NCI-H2029 treated with DMSO at 0.1 percent for 48 hours (cell line): Measurements from ENCODE around the gene DCLK2.
A peak's percentile ranks its signal among the peaks of the same experiment; 100 is the strongest.

Experiments
- DNase-seq: peaks from one replicate; lab custom pipeline; 2025; lab: John Stamatoyannopoulos, UW

Gene DCLK2

DNA sequence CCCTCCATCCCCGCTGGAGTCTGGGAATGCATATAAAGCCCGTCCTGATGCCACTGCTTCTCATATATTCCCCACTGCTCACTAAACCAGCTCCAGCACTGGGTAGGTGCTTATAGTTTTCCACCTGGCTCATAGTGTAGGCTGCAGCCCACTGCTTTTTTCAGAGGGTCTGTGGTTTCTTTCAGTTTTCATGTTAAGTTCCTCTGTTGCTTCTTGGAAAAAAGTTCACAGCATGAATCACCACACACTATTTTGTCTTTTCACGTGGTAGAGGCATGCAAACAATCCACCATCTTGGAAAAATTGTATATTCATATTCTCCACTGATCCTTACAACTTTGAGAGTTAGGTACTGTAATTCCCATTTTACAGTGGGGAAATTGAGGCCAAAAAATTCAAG lies 39.4 kb downstream of the DCLK2 start:
- no peak for DNase-seq

DNA sequence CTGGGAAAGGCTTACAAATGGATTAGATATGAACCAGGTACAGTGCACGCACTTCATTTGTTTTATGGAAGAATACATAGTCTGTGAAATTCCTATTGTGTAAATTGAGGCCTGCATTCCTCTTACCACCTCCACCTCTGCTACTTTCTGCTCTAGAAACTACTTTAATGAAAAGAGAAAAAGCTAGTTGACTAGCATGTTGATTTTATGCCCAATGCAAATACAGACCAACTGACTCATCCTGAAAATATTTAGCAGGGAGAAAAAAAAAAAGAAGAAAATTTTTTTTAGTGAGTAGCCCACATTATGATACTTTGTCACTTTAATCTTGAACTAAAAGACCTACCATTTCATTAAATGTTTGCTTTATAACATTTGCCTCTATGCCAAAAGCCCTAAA lies 41.2 kb downstream of the DCLK2 start:
- DNase-seq: no peak

DNA sequence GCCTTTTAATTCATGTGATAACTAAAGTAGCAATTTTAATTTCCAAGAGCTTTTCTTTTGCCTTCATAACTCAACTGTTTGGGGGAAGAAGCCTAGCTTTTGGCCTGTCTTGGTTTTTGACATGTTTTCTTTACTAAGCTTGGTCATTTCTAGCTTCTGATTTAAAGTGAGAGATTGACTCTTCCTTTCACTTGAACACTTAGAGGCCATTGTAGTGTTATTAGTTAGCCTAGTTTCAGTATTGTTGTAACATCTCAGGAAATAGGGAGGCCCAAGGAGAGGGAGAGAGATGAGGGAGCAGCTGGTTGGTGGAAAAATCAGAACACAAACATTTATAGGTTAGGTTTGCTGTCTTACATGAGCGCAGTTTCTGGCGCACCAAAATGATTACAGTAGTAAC lies 44.8 kb downstream of the DCLK2 start:
- DNase-seq: no peak

DNA sequence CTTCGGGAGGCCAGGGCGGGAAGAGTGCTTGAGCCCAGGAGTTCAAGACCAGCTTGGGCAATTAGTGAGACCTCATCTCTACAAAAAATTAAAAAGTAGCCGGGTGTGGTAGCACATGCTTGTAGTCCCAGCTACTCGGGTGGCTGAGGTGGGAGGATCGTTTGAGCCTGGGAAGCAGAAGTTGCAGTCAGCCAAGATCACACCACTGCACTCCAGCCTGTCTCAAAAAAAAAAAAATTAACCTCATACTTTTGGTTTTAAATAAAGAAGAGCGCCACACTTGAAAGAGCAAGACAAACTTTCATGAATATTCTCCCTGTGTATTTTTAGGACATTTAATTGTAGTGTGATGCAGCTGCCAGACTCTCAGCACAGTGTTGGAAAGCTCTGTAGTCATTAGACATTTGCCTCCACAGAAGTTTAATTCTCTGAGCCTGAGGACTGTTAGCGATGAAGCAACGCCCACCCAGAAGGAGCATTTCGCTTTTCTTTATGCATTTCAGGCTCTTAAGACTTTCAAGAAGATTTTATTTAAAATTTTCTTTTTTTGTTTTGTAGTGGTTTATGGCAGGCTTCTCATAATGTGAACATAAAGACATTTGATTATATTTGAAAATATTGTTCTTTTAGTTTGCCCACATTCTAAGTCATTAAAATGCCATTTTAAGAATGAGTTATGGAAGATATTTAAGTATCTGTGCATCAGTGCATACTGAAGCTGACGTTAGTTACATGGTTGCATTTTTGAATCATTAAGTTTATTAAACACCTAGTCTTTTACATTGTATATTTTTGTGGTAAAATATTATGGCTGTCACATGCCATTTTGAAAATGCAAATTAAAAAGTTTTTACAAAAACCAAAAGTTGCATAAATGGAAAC lies 45.8 kb downstream of the DCLK2 start:
- DNase-seq: no peak

DNA sequence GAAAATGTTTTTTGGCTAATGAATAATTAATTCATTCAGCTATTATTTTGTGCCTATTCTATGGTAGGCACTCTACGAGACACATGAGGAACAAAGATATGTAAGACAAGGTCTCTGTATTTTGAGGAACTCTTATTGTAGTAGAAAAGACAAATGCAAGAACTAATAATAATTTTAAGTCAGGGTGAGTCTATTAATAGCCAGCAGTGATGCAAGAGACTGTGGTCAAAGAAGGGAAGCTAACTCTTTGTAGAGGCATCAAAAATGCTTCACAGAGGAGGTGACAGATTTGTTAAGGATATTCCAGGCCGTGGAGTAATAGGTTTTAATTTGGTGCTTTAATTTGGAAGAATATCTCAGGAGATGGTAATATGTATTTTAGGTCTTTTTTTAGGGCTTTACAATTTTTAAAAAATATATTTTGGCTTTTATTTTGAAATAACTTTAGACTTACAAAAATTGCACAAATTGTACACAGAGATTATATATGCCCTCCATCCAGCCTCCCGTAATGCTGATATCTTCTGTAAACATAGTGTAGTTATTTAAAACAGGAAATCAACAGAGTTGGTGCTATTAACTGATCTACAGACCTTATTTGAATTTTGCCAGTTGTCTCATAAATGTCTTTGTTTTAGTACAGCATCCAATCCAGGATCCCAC lies 48.1 kb downstream of the DCLK2 start:
- no peak for DNase-seq

DNA sequence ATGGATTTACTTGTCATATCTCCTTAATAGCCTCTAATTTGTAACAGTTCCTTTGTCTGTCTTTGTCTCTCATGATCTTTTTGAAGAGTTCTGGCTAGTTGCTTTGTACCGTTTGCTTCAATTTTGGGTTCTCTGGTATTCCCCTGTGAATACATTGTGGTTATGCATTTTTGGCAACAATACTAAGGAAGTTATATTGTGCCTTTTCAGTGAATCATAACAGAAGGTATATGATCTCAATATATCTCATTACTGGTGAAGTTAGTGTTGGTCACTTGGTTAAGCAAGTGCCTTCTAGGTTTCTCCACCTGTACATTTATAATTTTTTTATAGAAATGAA lies 48.6 kb downstream of the DCLK2 start:
- DNase-seq: no peak

DNA sequence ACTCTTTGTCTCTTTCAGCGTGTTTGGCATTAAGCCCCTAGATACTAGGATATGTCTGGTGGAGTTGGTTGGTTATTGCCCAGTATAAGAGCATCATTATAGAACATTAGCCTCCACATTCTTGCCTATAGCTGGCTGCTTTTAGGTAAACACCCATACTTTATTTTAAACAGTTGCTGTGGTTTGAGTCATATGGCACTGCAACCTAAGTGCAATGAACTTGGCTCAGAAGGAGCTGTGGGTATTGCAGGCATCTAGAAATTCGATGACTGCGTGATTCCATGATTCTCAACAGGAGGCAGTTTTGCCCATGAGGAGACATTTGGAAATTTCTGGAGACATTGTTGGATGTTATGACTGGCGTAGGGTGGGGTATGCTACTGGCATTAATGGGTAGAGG lies 49.5 kb downstream of the DCLK2 start:
- DNase-seq: no peak

DNA sequence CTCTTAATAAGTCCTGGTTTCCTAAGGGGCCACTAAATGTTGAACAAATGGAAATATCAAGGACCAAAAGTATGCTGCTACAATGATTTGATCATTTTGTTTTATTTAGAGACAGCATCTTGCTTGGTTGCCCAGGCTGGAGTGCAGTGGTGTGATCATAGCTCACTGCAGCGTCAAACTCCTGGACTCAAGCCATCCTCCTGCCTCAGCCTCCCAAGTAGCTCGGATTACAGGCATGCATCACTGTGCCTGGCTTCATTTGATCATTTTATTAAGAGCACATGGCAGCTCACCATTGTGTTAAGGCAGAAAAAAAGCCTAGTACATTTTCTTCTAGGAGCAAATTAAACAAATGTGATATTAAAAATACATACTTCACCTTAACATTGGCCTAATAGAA lies 52.7 kb downstream of the DCLK2 start:
- DNase-seq: peak; percentile 4

DNA sequence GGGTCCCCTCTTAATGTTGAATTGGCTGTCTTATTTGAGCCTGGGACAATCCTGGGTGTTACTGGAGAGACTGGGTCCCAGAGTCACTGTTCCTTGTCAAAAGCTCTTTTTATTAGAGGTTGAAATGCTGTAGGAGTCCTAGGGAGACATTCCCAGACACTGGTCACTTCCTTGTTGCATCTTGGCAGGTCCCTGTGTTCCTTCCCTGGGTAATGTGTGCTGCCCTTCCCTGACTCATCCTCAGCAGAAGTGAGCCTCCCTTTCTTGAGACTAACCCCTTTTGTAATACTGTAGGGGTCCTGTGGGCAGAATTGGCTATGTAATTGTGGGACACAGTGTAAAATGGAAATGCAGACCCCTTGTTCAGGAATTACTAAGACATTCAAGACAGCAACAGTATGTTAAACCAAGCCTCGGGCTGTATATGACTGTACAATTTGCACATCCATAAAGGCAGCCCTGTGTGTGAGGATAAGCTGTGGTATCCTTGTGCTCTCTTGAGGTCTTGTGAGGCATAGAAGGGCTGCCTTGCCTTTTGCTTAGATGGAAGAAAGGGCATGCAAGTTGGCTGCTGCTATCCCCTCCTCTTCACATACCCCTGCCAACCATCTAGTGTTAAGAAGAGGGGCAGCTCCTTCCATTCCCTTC lies 53.5 kb downstream of the DCLK2 start:
- DNase-seq: no peak

DNA sequence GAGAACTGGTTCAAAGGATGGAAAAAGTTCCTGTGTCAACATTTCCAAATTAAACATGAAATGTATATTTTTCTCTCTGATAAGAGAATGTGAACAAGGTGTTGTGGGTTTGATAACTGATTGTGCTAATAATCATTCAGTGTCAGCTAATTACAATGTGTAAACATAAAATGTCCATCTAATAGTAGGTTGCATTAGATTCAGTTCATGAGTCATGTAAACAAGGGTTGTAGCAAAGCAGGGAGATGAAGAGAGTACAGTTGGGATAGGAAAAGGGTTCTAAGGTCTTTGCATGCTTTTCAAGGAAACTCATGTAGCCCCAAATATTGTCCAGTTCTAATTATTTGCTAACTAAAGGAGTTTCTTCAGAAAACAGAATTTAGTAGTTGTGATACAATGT lies 55.4 kb downstream of the DCLK2 start:
- DNase-seq: no peak

DNA sequence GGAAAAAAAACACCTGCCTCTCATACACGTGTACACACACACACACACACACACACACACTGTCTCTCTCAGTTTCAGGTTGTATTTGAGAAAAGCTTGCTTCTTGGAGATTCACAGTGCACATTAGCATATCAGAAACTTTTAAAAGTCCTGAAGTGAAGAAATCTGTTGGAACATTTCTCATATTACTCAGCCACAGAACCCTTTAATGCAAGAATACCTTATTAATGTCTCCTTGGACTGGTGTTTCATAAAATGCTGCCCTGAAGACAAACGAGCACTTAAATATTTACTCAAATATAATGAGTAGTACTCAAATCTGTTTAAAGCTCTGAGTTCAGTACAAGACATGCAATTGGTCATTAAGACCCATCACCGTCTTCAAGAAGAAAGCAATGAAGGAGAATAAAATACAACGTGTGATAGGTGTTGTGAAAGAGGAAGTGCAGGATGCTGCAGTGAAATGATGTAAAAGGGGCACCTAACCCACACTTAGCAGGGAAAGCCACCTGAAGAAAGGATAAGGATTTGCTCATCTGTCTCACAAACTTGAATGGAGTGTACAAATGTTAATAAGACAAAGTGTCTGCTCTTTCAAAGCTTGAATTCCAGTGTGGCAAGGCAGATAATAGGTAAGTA lies 57.0 kb downstream of the DCLK2 start:
- DNase-seq: no peak

DNA sequence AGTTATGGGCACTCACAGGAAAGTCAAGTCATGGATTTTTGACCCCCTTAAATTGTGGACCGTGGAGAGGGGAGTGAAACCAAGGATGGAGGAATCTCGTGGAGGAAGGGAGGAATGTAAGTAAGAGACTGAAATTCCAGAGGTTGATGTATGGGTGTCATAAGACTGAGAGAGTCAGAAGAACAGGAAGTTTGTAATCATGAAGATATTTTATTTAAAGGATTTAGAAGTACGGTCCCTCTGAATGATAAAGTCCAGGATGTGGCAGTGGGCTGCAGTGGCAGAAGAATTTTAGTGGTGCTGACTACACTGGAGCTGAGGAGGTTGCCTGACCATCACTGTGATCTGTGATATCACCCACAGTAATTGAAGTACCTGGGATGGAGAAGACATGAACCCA lies 57.8 kb downstream of the DCLK2 start:
- DNase-seq: no peak

DNA sequence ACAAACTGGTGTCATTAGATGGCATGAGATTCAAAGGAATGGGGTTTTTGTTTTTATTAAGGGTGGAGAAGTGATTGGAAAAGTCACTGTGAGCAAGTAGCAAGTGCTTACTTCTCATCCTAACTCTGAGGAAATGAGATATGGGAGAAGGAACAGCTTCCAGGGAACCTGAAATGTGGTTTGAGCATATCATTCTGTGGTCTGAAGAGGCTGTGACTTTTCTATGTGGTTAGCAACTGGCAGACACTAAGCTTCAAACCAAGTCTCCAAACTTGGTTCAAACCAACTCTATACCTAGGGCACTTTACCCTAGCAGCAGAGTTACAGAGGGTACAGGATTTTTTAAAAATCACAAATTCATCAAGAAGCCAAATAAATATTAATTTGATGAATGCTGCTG lies 58.2 kb downstream of the DCLK2 start:
- no peak for DNase-seq

DNA sequence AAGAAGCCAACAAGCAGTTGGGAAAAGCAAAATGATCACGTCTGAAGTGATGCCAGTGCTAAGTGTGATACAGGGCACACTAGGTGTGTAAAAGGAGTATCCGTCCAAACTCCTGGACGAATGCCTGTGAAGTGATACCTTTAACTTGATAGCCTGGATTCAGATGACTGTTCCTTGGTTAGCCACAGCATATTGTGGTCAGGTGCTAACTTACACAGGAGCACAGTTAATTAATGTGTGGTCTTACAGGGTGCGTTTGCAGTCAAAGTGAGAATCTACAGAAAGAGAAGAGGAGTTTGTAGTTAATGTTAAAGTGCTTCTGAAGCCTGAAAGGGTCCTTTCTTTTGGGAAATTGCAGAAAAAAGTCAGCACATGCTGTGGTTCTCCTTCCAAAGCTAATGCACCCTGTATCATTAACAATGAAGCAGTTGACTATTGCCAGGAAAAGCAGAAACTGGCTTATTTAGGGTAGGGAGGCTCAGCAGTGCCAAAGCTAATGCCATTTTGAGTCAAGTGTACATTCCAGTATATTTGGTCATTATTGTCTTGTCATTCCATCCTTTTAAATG lies 61.1 kb downstream of the DCLK2 start:
- no peak for DNase-seq

DNA sequence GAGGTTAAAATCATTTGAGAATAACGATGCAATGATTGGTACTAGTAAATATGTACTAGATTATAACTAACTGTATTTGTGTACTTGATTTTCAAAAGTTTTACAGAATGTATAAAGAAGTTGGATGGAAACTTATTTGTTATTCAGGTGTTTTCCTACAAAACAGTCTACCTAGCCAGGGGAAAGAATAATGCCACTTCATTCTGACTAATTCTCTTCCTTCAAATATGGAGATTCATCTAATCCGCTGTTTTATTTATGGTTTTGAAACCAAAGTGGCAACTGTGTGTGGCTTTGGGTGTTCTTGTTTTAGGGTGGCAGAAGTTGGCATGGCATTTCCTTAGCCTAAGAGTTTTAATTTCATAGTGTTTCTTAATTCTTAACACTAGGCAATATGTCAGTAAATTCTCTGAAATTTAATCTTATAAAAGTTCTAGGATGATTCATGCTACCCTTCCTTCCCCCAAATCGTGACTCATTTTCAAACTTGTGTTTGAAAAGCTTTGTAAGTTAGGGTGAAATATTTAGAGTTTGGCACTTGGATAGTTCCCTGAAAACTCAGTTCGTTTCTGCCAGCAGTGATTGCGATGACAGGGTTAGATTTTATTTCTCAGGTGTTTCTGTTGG lies 62.6 kb downstream of the DCLK2 start:
- DNase-seq: no peak

DNA sequence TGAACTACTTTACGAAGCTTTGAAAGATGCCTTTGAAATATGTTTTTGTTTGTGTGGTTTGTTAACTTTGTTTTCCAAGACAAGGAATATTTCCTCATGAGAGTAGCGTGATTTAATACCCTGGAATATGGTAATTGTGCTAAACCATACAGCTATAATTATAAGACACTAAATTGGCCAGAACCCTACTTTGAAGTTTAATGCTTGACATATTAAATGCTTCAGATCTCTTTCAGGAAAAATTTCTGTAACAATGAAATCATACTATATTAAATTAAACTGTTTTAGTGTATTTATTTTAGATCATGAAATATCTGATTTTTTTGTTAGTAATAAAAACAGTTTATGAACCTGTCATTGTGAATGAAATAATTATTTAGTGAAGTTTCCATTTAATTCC lies 63.5 kb downstream of the DCLK2 start:
- no peak for DNase-seq

DNA sequence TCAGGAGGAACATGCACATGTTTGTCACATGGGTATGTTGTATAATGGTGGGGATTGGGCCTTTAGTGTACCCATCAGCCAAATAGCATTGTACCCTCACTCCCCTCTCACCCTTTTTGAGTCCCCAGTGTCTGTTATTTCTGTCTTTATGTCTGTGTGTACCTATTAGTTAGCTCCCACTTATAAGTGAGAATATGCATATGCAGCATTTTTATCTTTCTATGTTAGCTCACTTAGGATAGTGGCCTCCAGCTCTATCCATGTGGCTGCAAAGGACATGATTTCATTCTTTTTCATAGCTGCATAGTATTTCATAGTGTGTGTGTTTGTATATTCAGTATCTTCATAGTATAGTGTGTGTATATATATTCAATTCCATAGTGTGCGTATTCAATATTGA lies 64.6 kb downstream of the DCLK2 start:
- DNase-seq: no peak

DNA sequence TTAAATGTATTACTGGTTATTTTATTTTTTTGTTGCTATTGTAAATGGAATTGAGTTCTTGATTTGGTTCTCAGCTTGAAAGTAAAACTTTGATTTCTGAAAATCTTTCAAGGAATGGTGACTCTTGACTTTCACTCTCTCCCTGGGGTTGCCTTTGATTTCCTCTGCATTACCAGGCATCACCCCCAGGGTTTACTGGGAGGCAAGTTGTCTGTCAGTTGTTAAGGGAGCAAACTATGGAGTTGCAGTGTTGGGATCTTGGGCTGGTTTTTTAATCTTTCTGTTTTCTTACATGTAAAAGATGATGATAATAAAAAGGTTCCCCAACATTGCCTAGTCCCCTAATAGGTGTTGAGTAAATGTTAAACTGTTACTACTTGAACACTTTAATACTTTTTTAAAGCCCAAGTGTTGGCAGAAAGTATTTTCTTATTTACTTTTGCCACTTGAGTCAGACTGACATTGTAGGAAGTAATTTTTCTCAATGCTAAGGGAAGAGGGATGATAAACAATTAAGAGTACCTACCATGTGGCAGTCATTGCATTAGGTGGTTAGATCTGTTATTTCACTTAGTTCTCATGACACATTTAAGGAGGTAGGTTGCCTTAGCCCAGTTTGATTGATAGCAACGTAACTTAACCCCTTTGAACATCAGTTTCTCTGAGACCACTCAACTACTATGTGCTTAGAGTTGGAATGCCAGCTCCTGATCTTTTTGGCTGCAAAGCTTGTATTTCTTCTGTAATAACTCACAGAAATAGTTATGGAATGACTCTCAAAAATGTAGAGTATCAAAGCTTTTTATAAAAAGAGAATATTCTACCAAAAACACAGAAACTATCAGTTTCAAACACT lies 67.1 kb downstream of the DCLK2 start:
- no peak for DNase-seq

DNA sequence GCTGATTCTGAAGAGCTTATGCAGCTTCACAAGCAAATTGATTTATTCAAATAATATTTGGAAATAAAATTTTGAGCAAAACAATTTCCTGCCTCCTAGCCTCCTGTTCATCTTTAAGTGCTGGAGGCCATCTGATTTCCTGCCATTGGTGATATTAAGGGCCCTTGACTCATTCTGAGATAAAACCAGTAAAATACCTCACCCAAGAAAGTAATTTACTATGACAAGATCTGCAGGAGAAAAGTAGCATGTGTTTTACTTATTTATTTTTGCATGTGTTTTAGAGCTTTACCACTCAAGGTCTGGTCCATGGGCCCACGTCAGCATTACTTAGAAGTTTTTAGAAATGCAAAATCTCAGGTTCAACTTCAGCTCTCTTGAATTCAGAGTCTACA lies 67.7 kb downstream of the DCLK2 start:
- DNase-seq: no peak

DNA sequence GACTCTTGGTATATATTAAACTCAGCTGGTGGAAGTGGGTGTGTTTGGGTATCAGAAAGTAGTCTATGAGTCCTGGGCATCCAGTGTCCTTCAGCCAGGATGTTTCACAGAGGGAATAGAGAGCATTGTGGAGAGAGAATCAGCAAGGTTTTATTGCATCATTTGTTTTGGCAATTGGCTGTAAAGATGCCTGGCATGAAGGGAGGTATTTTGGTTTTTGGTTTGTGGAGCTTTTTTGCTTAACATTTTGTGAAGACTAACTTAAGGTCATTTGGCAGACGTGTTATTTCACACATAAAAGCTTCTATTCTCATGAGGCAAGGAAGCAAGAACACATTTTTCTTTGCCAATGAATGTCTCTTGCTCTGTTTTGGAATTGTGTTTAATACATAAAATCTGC lies 71.1 kb downstream of the DCLK2 start:
- no peak for DNase-seq

DNA sequence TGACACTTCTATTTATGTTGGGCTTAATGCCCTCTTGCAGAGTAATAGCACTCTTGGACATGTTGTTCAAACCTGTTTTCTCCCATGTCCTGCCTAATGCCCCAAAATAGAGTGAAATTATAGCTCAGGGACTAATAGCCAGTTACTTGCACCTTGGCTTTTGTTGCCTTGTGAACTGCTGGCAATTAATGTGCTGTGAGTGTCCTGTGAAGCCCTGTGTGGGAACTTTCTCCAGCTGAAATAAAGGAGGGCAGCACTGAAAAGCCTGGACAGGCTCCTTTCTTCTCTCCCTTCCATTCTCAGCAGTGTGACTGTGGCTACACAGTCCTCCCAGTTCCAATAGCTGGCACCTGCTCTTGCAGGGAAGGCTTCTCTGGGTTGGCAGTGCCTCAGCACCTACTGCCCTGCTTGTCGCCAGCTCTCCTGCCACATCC lies 72.4 kb downstream of the DCLK2 start:
- DNase-seq: no peak
